Measurements from ENCODE around the gene PARD3B.

Gene PARD3B

DNA sequence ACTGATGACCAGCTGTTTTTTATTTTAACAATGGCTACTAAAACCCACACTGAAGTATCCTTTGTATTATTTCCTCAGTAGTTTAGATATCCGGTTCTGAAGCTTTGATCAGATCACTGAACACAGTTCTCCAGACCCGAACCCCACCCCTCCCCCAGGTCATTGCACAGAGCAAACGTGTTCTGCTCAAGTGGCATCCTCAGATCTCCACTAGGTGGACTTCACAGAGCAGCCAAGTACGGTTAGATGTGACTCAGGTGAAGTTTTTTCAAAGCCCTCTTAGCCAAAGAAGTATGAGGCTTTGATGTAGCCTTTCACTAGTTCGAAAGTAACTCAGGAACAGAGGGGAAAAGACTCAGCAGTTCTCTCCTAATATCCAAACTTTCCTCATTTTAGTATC, 994.3 kb downstream of the PARD3B start:
- Mint-ChIP-seq H3K4me3 (no peak overlapping the region), H3K36me3 (ENCODE audit: low read depth) (no peaks in the 10 kb centered on the region), H3K27ac (no peak overlapping the region), H3K4me1 (peaks cover 21% of the 10 kb centered on the region), H3K9me3 (no peaks in the 10 kb centered on the region), H3K27me3 (ENCODE audit: low read depth) (no peaks in the 10 kb centered on the region)
- TF ChIP-seq, protein P1, sequence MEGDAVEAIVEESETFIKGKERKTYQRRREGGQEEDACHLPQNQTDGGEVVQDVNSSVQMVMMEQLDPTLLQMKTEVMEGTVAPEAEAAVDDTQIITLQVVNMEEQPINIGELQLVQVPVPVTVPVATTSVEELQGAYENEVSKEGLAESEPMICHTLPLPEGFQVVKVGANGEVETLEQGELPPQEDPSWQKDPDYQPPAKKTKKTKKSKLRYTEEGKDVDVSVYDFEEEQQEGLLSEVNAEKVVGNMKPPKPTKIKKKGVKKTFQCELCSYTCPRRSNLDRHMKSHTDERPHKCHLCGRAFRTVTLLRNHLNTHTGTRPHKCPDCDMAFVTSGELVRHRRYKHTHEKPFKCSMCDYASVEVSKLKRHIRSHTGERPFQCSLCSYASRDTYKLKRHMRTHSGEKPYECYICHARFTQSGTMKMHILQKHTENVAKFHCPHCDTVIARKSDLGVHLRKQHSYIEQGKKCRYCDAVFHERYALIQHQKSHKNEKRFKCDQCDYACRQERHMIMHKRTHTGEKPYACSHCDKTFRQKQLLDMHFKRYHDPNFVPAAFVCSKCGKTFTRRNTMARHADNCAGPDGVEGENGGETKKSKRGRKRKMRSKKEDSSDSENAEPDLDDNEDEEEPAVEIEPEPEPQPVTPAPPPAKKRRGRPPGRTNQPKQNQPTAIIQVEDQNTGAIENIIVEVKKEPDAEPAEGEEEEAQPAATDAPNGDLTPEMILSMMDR (IDR thresholded peaks at IDR 0.05; ENCODE audit: unreplicated experiment in 3 of 3): no peak

DNA sequence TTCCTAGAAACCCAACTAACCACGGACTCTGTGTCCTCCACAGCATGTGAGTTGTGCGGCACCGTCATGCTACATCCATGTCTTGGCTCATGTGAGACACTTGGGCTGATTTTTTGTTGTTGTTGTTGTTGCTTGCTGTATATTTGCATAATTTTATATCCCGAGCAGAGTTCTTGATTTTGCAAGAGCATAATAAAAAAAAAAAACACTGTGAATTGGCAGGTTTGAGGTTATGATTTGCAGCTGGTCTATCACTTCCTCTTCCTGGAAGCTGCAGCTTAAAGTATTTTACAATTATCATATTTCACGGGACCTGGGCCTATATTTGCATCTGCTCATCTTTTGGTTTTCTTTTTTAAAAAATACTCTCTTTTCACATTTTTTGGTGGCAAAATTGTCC, 994.8 kb downstream of the PARD3B start:
- H3K4me1 Mint-ChIP-seq: peaks cover 21% of the 10 kb centered on the region
- H3K36me3 Mint-ChIP-seq (ENCODE audit: low read depth): no peaks in the 10 kb centered on the region
- H3K27ac Mint-ChIP-seq: no peak overlapping the region
- TF ChIP-seq, protein P1 (IDR thresholded peaks at IDR 0.05; ENCODE audit: unreplicated experiment in 3 of 3): no peak
- H3K4me3 Mint-ChIP-seq: no peak overlapping the region
- H3K9me3 Mint-ChIP-seq: no peaks in the 10 kb centered on the region
- H3K27me3 Mint-ChIP-seq (ENCODE audit: low read depth): no peaks in the 10 kb centered on the region

- H3K27ac Mint-ChIP-seq: no peak overlapping the region
- no peaks in the 10 kb centered on the region for H3K36me3 Mint-ChIP-seq (ENCODE audit: low read depth)
- TF ChIP-seq, protein P1 (IDR thresholded peaks at IDR 0.05; ENCODE audit: unreplicated experiment in 3 of 3): no peak
- H3K9me3 Mint-ChIP-seq: no peaks in the 10 kb centered on the region
- H3K4me3 Mint-ChIP-seq: no peak overlapping the region
- H3K4me1 Mint-ChIP-seq: peaks cover 21% of the 10 kb centered on the region
- no peaks in the 10 kb centered on the region for H3K27me3 Mint-ChIP-seq (ENCODE audit: low read depth)
Measured at GRCh38 chr2:205543262-205543843, 998.1 kb downstream of the PARD3B start.

DNA sequence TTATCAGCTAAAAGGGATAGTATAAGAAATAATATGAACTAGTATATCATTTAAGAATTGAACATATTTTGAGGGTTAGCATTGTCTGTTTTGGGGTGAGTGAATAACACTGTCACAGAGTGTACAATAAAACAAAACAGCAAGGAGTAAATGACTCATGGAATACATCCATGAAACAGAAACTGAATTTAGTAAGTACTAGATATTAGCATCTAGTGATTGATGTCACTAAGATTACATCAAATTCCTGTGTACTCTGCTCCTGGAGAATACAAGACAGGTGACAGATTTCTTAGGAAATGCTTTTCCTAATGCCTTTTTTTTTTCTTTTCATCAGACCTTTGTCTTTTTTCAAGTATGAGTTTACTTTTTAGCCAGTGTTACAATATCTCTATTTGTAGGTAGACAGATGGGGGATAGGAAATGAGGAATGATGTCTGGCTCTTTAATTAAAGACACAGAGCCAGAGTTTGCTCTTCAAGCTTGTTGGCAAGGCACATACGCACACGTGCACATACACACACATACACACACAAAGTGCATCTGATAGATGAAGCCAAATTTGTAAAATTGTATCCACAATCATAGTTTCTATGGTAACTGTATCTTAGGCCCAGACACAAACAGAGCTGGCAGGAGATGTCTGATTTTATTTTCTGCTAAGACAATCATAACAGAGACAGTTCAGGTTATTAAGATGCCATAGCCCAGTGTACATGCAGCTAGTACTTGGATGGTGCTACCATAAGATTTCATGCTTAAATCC, 998.8 kb downstream of the PARD3B start:
- Mint-ChIP-seq H3K4me1 (peaks cover 21% of the 10 kb centered on the region), H3K4me3 (no peak overlapping the region), H3K9me3 (no peaks in the 10 kb centered on the region), H3K27me3 (ENCODE audit: low read depth) (no peaks in the 10 kb centered on the region), H3K36me3 (ENCODE audit: low read depth) (no peaks in the 10 kb centered on the region), H3K27ac (no peak overlapping the region)
- TF ChIP-seq, protein P1 (IDR thresholded peaks at IDR 0.05; ENCODE audit: unreplicated experiment in 3 of 3): no peak

- H3K9me3 Mint-ChIP-seq: no peaks in the 10 kb centered on the region
- H3K4me3 Mint-ChIP-seq: no peak overlapping the region
- H3K27ac Mint-ChIP-seq: no peak overlapping the region
- TF ChIP-seq, protein P1 (IDR thresholded peaks at IDR 0.05; ENCODE audit: unreplicated experiment in 3 of 3): no peak
- no peaks in the 10 kb centered on the region for H3K36me3 Mint-ChIP-seq (ENCODE audit: low read depth)
- no peaks in the 10 kb centered on the region for H3K27me3 Mint-ChIP-seq (ENCODE audit: low read depth)
- peaks cover 5% of the 10 kb centered on the region for H3K4me1 Mint-ChIP-seq
Measured at GRCh38 chr2:205545971-205546816, 1000.9 kb downstream of the PARD3B start.

Data from nephron (organoid).